ENCODE measurements around the gene PADI3. TPM values are rescaled to one million over a fixed set of nuclear protein-coding genes. Genes with fewer than 3 reads are reported as not detected.

PADI3 gene
- total RNA-seq, 1 experiment from 2014 or later, result 2.5 TPM

- Histone ChIP-seq H3K4me1 (ENCODE audit: insufficient read depth, low read length) (no peaks in the 10 kb centered on the region), H4K20me1 (ENCODE audit: control insufficient read depth, insufficient read depth, insufficient read length) (no peaks in the 10 kb centered on the region), H3K9me3 (ENCODE audit: control insufficient read depth, low read depth, low read length) (peaks cover 3% of the 10 kb centered on the region), H3K9ac (ENCODE audit: extremely low read depth, insufficient read length, low read length) (no peak overlapping the region), H2BK12ac (ENCODE audit: insufficient read length, low read depth, low read length) (no peak overlapping the region), H2AFZ (ENCODE audit: low read length) (no peak overlapping the region), H3T11ph (ENCODE audit: low read length) (no peak overlapping the region), H3K14ac (ENCODE audit: insufficient read depth, low read length) (no peak overlapping the region), H2BK20ac (ENCODE audit: low read depth, low read length, poor library complexity, severe bottlenecking) (no peak overlapping the region), H3K4ac (ENCODE audit: low read depth, low read length) (no peak overlapping the region), H2BK15ac (ENCODE audit: low read depth, low read length) (no peak overlapping the region), H2BK5ac (ENCODE audit: insufficient read length, low read length) (no peak overlapping the region), H3K79me2 (ENCODE audit: insufficient read depth, low read length) (no peaks in the 10 kb centered on the region), H3K56ac (ENCODE audit: insufficient read length, low read depth, low read length) (no peak overlapping the region), H4K5ac (ENCODE audit: insufficient read length, low read depth, low read length) (no peak overlapping the region), H2AK5ac (ENCODE audit: insufficient read length, low read length) (no peak overlapping the region), H2BK120ac (ENCODE audit: low read depth, low read length, poor library complexity, severe bottlenecking) (no peak overlapping the region), H4K8ac (replicated peaks; ENCODE audit: insufficient read length, low read depth, low read length) (no peak overlapping the region), H3K23me2 (ENCODE audit: insufficient read length, low read depth, low read length, poor library complexity, severe bottlenecking) (no peaks in the 10 kb centered on the region), H3K4me2 (ENCODE audit: insufficient read depth, insufficient read length, low read length) (no peak overlapping the region), H3K27ac (ENCODE audit: insufficient read length, low read depth, low read length) (no peak overlapping the region), H4K91ac (ENCODE audit: insufficient read length, low read depth, low read length) (no peak overlapping the region), H3K23ac (ENCODE audit: insufficient read length, low read depth, low read length) (no peak overlapping the region), H3K27me3 (ENCODE audit: insufficient read depth, low read length) (no peaks in the 10 kb centered on the region), H3K18ac (ENCODE audit: insufficient read length, low read depth, low read length) (no peak overlapping the region), H3K79me1 (ENCODE audit: insufficient read depth, low read depth, low read length, poor library complexity, severe bottlenecking) (no peaks in the 10 kb centered on the region)
- Mint-ChIP-seq H3K27me3 (ENCODE audit: low read depth) (peaks cover 1% of the 10 kb centered on the region; the same call in 1 of the 2 replicates), H3K4me3 (no peak overlapping the region), H3K36me3 (ENCODE audit: insufficient read depth in 1 of 3, low read depth in 3 of 3) (no peaks in the 10 kb centered on the region), H3K9me3 (peaks cover under 1 to 4% of the 10 kb centered on the region in 2 experiments; a peak in 3 of 5 replicates), H3K27ac (no peak overlapping the region), H3K4me1 (no peaks in the 10 kb centered on the region)
- no peak for DNase-seq
- WGBS (ENCODE audit: extremely low coverage, insufficient read length, low lambda C conversion rate), result no CpG with 5 or more reads among the region's 5 CpGs
- no peak for TF ChIP-seq CTCF (conservative IDR thresholded peaks at IDR 0.05)
These were observed 47.2 kb downstream of the PADI3 start for GRCh38 chr1:17296086-17296485.

Measured in H9 (cell line).